SK-N-SH treated with all-trans-retinoic acid at 6 μM for 48 hours (cell line): ENCODE results near the gene PLEKHG4B.

Source experiments
- ARNTL ChIP-seq: fragments of 450-650 bp; formaldehyde crosslinking; IDR thresholded peaks from 2 replicates; pipeline ENCODE4 v1.5.0; 2020; ENCODE audit warnings: low read depth, mild to moderate bottlenecking, moderate library complexity, borderline replicate concordance
- GLIS3 ChIP-seq: fragments of 250-450 bp; sonication (Bioruptor Pico); IDR thresholded peaks from 2 replicates; pipeline ENCODE4 v1.5.0; 2020; ENCODE audit warnings: mild to moderate bottlenecking, moderate library complexity
- OSR1 ChIP-seq: fragments of 250-450 bp; sonication (Bioruptor Pico); IDR thresholded peaks from 2 replicates; pipeline ENCODE4 v1.8.0; 2022; ENCODE audit warnings: moderate library complexity, mild to moderate bottlenecking, inconsistent platforms
- PATZ1 ChIP-seq: fragments of 250-450 bp; sonication (Bioruptor Pico); IDR thresholded peaks from 2 replicates; pipeline ENCODE4 v1.8.0; 2020; ENCODE audit warnings: mild to moderate bottlenecking, moderate library complexity, borderline replicate concordance
- PPARA ChIP-seq: fragments of 250-450 bp; sonication (Bioruptor Pico); IDR thresholded peaks from 2 replicates; pipeline ENCODE4 v1.5.0; 2020; ENCODE audit warnings: mild to moderate bottlenecking, borderline replicate concordance
- TSHZ2 ChIP-seq: fragments of 250-450 bp; sonication (Bioruptor Pico); IDR thresholded peaks from 2 replicates; pipeline ENCODE4 v1.5.0; 2020; ENCODE audit warnings: mild to moderate bottlenecking, moderate library complexity
- ZFP30 ChIP-seq: fragments of 450-650 bp; formaldehyde crosslinking; IDR thresholded peaks from 2 replicates; pipeline ENCODE4 v1.5.0; 2022; ENCODE audit warnings: mild to moderate bottlenecking, moderate library complexity
- ZNF70 ChIP-seq: fragments of 450-650 bp; formaldehyde crosslinking; IDR thresholded peaks from 2 replicates; pipeline ENCODE4 v1.5.0; 2020; ENCODE audit warnings: mild to moderate bottlenecking, moderate library complexity

GRCh38 chr5:75331-76320 is 16.3 kb upstream of the PLEKHG4B start:
- TF ChIP-seq OSR1 (no peak), PPARA (no peak), ARNTL (no peak), ZNF70 (CRISPR knock-in tag) (no peak), ZFP30 (CRISPR knock-in tag) (no peak), GLIS3 (CRISPR knock-in tag) (no peak), TSHZ2 (CRISPR knock-in tag) (no peak), PATZ1 (CRISPR knock-in tag) (no peak)
